H1 (cell line): ENCODE data around the gene ST3GAL3.

Experiments
- EZH2 ChIP-seq: fragments of 200-600 bp; sonication (generic); IDR thresholded peaks from 2 replicates; pipeline ENCODE4 v1.7.1; 2012; ENCODE audit warnings: low read depth, mild to moderate bottlenecking, moderate library complexity, low read length, inconsistent platforms; ENCODE audit not compliant: severe bottlenecking
- MAFK ChIP-seq: IDR thresholded peaks from 2 replicates; pipeline ENCODE4 v1.6.1; 2012; ENCODE audit warnings: low read depth, mild to moderate bottlenecking, improper control_type of control experiment, low read length
- POLR2AphosphoS5 ChIP-seq: IDR thresholded peaks from 2 replicates; pipeline ENCODE4 v1.6.1; 2011; ENCODE audit warnings: low read depth, low read length
- RFX5 ChIP-seq: IDR thresholded peaks from 2 replicates; pipeline ENCODE4 v1.6.1; 2011; ENCODE audit warnings: low read depth, low read length, improper control_type of control experiment, borderline replicate concordance
- TF ChIP-seq, protein P1 (sequence below), 3 experiments: IDR thresholded peaks; 1 replicate in 2 of 3; 2 replicates in 1 of 3; pipeline versions ENCODE4 v1.5.1 to v1.6.1; 2011; ENCODE audit warnings: low read length in 3 of 3, mild to moderate bottlenecking in 3 of 3, inconsistent platforms in 2 of 3, low read depth in 1 of 3, moderate library complexity in 1 of 3; ENCODE audit not compliant: insufficient read depth in 1 of 3; ENCODE audit errors: control extremely low read depth in 1 of 3

DNA sequence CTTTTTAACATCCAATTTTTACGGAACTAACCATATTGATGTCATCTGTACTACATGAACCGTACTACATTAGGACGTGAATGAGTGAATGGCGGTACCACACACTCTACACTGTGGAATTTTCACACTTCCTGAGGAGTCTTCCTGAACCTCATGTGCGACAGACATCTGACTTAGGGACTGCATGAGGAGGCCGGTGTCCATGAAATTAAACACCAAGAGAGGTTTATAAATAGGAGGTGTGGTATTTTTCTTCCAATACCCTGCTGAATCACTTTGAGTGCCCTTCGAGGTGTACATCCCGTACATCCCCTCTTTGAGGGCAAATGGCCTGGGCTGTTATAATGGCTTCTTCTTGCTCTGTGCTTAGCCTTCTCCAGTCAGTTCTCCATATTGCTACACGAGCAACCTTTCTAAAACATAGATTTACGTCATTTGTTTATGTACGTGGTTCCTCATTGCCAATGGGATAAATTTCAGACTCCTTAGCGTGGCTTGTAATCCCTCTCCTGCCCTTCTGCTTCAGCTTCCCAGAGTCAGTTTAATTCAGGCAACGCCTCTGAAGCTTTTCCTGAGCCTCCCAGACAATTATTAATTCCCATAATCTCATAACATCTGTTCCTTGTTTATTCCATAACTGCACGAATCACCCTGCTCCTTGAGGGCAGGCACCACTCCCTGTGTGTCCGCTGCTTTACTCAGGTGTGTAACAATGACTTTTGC lies 9.4 kb downstream of the ST3GAL3 start:
- TF ChIP-seq, protein P1, sequence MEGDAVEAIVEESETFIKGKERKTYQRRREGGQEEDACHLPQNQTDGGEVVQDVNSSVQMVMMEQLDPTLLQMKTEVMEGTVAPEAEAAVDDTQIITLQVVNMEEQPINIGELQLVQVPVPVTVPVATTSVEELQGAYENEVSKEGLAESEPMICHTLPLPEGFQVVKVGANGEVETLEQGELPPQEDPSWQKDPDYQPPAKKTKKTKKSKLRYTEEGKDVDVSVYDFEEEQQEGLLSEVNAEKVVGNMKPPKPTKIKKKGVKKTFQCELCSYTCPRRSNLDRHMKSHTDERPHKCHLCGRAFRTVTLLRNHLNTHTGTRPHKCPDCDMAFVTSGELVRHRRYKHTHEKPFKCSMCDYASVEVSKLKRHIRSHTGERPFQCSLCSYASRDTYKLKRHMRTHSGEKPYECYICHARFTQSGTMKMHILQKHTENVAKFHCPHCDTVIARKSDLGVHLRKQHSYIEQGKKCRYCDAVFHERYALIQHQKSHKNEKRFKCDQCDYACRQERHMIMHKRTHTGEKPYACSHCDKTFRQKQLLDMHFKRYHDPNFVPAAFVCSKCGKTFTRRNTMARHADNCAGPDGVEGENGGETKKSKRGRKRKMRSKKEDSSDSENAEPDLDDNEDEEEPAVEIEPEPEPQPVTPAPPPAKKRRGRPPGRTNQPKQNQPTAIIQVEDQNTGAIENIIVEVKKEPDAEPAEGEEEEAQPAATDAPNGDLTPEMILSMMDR (IDR thresholded peaks at IDR 0.05; ENCODE audit: control extremely low read depth in 1 of 3, insufficient read depth in 1 of 3, low read depth in 1 of 3, low read length in 3 of 3), result no peak
- TF ChIP-seq MAFK (no peak), POLR2AphosphoS5 (no peak), EZH2 (no peak), RFX5 (no peak)
